ENCODE data around the gene ZNF576.
"Not testable (repeated sequence)": the region's sequence is repeated elsewhere in the genome, so short reads cannot be mapped to it uniquely, and the experiment has no call there.

The ZNF576 gene

GRCh38 chr19:43628646-43629326 lies 32.4 kb downstream of the ZNF576 start:
- DNase-seq: no peak

DNA sequence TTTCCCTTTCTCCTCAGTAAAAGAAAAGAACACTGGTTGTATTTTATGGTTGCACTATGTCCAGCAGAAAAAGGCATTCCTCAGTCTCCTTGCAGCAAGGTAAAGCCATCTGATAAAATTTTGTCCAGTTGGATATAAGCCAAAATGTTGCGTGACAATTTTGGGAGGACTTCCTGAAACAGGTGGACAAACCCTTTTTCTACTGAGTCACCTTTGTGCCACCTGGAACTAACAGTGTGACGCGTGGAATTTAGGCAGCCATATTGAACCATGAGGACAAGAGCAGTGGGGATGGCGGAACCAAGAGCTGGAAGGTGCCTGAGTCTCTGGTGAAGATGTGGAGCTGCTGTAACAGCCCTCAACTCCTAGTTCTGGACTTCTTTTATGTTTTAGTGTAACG lies 35.1 kb downstream of the ZNF576 start:
- no peak for DNase-seq

DNA sequence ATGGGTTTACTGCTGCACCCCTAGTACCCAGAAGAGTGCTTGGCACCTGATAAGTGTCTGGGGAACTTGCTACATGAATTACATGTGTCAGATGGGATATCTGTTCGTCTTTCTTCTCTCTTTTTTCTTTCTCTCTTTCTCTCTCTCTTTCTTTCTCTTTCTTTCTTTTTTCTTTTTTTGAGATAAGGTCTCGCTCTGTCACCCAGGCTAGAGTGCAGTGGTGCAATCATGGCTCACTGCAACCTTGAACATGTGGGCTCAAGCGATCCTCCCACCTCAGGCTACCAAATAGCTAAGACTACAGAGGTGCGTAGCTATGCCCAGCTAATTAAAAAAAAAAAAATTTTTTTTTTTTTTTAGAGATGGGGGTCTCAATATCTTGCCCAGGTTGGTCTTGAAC lies 37.1 kb downstream of the ZNF576 start:
- DNase-seq: no peak

- DNase-seq: no peak
Observed at GRCh38 chr19:43634068-43634467, 37.7 kb downstream of the ZNF576 start.

DNA sequence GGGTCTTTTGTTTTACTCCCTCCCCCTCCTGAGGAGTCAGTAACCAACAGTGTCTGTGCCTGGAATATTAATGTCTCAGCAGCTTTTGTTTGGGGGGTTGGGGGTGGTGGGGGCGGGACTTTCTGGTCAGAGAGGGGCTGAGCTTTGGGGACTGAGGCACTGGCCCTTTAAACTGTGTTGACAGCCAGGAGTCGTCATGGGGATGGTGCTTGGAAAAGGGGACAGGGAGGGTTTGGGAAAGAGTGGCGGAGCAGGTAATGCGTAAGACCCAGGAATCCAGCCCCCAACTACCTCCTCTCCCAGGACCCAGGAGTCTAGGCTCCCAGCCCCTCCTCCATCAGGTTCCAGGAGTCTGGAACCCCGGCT lies 38.1 kb downstream of the ZNF576 start:
- DNase-seq: no peak

- DNase-seq: no peak
Observed at GRCh38 chr19:43634872-43635560, 38.6 kb downstream of the ZNF576 start.

DNA sequence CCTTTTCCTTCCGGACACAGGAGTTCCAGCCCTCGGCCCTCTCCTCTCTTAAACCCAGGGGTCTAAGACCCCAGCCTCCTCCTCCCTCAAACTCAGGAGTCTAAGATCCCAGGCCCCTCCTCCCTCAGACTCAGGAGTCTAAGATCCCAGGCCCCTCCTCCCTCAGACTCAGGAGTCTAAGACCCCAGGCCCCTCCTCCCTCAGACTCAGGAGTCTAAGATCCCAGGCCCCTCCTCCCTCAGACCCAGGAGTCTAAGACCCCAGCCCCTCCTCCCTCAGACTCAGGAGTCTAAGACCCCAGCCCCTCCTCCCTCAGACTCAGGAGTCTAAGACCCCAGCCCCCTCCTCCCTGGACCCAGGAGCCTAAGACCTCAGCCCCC lies 39.2 kb downstream of the ZNF576 start:
- not testable (repeated sequence) for DNase-seq

GRCh38 chr19:43636121-43636683 lies 39.8 kb downstream of the ZNF576 start:
- no peak for DNase-seq

GRCh38 chr19:43638214-43638994 lies 42.0 kb downstream of the ZNF576 start:
- no peak for DNase-seq

DNA sequence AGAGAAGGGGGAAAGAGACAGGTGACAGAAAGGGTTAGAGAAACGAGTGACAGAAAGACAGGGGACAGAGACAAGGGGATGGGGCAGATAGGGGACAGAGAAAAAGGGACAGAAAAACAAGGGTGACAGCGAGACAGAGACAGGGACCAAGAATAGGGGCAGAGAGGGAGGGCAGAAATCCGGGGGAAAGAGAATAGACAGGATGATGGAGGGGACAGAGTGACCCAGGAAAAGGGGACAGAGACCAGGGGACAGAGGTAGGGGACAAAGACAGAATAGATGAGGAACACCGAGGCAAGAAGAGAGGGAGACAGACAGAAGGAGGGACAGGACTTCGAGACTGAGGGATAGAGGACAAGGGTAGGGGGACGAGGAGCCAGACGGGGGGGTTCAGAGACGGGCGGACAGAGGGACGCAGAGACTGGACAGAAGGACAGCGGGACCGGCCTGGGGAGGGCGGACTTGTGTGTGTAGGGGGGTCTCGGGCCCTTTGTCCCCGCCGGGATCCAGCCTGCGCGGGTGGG lies 42.7 kb downstream of the ZNF576 start:
- no peak for DNase-seq

- peak; percentile 37 for DNase-seq
Observed at GRCh38 chr19:43639519-43640423, 43.4 kb downstream of the ZNF576 start, which contains the start of gene CADM4. CADM4 (minus strand) TSS chr19:43639850; CDS start chr19:43639790, 60 bp downstream.

DNA sequence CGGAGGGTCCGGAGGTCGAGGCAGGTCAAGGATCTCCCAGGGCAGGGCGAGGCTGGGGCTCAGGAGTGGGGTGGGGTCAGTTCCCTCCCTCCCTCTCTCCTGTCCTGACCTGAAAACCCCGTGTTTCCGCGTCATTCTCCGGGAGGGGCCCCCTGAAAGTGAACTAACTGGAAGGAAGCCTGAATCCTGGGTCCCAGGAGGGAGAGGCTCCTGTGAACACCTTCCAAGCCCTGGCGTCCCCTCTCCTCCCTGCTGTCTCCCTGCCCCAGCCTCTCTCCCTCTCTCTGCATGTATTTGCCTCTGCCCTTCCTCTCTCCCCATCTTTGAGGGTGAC lies 44.0 kb downstream of the ZNF576 start:
- DNase-seq: no peak

DNA sequence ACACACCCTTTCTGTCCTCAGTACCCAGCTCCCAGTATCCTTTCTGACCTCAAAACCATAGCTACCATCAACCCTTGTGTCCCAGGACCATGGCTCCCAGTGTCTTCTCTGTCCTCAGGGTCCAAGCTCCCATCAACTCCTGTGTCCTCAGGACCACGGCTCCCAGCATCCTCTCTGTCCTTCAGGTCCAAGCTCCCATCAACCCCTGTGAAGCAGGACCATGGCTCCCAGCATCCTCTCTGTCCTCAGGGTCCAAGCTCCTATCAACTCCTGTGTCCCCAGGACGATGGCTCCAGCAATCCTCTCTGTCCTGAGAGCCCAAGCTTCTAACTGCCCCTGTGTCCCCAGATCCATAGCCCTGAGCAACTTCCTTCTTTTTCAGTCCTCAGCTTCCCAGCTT lies 44.9 kb downstream of the ZNF576 start:
- DNase-seq: no peak

- DNase-seq: no peak
Observed at GRCh38 chr19:43642531-43642930, 46.1 kb downstream of the ZNF576 start.

- peak; percentile 63 for DNase-seq
Observed at GRCh38 chr19:43643326-43643725, 46.9 kb downstream of the ZNF576 start.

DNA sequence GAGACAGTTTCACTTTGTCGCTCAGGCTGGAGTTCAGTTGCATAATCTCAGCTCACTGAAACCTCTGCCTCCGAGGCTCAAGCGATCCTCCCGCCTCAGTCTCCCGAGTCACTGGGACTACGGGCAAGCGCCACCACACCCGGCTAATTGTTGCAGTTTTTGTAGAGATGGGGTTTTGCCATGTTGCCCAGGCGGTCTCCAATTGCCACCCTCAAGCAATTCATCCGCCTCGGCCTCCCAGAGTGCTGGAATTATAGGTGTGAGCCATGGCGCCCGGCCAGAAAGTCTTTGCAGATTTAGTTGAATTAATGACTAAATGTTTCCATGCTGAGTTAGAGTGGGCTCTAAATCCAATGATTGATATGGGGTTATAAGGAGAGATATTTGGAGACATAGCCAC lies 47.8 kb downstream of the ZNF576 start:
- DNase-seq: no peak

GRCh38 chr19:43648633-43649032 lies 52.2 kb downstream of the ZNF576 start:
- DNase-seq: no peak

- no peak for DNase-seq
Observed at GRCh38 chr19:43649514-43649913, 53.1 kb downstream of the ZNF576 start.

GRCh38 chr19:43650276-43650675 lies 53.9 kb downstream of the ZNF576 start:
- DNase-seq: not testable (repeated sequence)

Measured in NCI-H1105 (cell line).